ENCODE results near the gene PON1. TPM values are rescaled to one million over a fixed set of nuclear protein-coding genes. Genes with fewer than 3 reads are reported as not detected.

The PON1 gene
- total and polyA plus RNA-seq, 2 experiments from 2014 or later: 0.69 to 1.2 TPM

DNA sequence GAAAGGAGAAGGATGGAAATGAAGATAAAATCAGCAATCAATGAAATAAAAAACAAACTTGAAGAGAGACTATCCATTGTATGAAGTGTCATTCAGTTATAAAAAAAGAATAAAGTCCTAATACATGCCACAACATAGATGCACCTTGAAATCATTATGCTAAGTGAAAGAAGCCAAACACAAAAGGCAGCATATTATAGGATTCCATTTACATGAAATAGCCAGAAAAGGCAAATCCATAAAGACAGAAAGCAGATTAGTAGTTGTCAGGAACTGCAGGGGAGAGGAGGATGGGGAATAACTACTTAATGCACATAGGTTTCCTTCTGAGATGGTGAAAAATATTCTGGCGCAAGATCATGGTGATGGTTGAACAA is 6.6 kb upstream of the PON1 start:
- Mint-ChIP-seq H3K36me3 (ENCODE audit: low read depth) (no peaks in the 10 kb centered on the region), H3K27ac (no peak overlapping the region; the same call in 1 of the 2 replicates), H3K27me3 (ENCODE audit: insufficient read depth, low read depth, poor library complexity) (no peaks in the 10 kb centered on the region), H3K4me1 (peaks cover 10% of the 10 kb centered on the region; the same call in 2 of the 3 replicates), H3K4me3 (no peak overlapping the region), H3K9me3 (no peaks in the 10 kb centered on the region; the same call in 2 of the 3 replicates)
- no peak for TF ChIP-seq STAT1 (IDR thresholded peaks at IDR 0.05; ENCODE audit: unreplicated experiment)
- no peak for TF ChIP-seq NANOG (IDR thresholded peaks at IDR 0.05; ENCODE audit: borderline replicate concordance)
- TF ChIP-seq ZNF114 (CRISPR knock-in tag; IDR thresholded peaks at IDR 0.05): no peak
- TF ChIP-seq, protein P1, sequence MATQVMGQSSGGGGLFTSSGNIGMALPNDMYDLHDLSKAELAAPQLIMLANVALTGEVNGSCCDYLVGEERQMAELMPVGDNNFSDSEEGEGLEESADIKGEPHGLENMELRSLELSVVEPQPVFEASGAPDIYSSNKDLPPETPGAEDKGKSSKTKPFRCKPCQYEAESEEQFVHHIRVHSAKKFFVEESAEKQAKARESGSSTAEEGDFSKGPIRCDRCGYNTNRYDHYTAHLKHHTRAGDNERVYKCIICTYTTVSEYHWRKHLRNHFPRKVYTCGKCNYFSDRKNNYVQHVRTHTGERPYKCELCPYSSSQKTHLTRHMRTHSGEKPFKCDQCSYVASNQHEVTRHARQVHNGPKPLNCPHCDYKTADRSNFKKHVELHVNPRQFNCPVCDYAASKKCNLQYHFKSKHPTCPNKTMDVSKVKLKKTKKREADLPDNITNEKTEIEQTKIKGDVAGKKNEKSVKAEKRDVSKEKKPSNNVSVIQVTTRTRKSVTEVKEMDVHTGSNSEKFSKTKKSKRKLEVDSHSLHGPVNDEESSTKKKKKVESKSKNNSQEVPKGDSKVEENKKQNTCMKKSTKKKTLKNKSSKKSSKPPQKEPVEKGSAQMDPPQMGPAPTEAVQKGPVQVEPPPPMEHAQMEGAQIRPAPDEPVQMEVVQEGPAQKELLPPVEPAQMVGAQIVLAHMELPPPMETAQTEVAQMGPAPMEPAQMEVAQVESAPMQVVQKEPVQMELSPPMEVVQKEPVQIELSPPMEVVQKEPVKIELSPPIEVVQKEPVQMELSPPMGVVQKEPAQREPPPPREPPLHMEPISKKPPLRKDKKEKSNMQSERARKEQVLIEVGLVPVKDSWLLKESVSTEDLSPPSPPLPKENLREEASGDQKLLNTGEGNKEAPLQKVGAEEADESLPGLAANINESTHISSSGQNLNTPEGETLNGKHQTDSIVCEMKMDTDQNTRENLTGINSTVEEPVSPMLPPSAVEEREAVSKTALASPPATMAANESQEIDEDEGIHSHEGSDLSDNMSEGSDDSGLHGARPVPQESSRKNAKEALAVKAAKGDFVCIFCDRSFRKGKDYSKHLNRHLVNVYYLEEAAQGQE (IDR thresholded peaks at IDR 0.05; ENCODE audit: unreplicated experiment): no peak
- no peak for TF ChIP-seq POLR2AphosphoS5 (IDR thresholded peaks at IDR 0.05; ENCODE audit: low read depth)
- TF ChIP-seq, protein P2, sequence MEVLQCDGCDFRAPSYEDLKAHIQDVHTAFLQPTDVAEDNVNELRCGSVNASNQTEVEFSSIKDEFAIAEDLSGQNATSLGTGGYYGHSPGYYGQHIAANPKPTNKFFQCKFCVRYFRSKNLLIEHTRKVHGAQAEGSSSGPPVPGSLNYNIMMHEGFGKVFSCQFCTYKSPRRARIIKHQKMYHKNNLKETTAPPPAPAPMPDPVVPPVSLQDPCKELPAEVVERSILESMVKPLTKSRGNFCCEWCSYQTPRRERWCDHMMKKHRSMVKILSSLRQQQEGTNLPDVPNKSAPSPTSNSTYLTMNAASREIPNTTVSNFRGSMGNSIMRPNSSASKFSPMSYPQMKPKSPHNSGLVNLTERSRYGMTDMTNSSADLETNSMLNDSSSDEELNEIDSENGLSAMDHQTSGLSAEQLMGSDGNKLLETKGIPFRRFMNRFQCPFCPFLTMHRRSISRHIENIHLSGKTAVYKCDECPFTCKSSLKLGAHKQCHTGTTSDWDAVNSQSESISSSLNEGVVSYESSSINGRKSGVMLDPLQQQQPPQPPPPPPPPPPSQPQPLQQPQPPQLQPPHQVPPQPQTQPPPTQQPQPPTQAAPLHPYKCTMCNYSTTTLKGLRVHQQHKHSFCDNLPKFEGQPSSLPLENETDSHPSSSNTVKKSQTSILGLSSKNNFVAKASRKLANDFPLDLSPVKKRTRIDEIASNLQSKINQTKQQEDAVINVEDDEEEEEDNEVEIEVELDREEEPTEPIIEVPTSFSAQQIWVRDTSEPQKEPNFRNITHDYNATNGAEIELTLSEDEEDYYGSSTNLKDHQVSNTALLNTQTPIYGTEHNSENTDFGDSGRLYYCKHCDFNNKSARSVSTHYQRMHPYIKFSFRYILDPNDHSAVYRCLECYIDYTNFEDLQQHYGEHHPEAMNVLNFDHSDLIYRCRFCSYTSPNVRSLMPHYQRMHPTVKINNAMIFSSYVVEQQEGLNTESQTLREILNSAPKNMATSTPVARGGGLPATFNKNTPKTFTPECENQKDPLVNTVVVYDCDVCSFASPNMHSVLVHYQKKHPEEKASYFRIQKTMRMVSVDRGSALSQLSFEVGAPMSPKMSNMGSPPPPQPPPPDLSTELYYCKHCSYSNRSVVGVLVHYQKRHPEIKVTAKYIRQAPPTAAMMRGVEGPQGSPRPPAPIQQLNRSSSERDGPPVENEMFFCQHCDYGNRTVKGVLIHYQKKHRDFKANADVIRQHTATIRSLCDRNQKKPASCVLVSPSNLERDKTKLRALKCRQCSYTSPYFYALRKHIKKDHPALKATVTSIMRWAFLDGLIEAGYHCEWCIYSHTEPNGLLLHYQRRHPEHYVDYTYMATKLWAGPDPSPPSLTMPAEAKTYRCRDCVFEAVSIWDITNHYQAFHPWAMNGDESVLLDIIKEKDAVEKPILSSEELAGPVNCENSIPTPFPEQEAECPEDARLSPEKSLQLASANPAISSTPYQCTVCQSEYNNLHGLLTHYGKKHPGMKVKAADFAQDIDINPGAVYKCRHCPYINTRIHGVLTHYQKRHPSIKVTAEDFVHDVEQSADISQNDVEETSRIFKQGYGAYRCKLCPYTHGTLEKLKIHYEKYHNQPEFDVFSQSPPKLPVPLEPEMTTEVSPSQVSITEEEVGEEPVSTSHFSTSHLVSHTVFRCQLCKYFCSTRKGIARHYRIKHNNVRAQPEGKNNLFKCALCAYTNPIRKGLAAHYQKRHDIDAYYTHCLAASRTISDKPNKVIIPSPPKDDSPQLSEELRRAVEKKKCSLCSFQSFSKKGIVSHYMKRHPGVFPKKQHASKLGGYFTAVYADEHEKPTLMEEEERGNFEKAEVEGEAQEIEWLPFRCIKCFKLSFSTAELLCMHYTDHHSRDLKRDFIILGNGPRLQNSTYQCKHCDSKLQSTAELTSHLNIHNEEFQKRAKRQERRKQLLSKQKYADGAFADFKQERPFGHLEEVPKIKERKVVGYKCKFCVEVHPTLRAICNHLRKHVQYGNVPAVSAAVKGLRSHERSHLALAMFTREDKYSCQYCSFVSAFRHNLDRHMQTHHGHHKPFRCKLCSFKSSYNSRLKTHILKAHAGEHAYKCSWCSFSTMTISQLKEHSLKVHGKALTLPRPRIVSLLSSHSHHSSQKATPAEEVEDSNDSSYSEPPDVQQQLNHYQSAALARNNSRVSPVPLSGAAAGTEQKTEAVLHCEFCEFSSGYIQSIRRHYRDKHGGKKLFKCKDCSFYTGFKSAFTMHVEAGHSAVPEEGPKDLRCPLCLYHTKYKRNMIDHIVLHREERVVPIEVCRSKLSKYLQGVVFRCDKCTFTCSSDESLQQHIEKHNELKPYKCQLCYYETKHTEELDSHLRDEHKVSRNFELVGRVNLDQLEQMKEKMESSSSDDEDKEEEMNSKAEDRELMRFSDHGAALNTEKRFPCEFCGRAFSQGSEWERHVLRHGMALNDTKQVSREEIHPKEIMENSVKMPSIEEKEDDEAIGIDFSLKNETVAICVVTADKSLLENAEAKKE (CRISPR knock-in tag; IDR thresholded peaks at IDR 0.05): no peak
- no peak for TF ChIP-seq CREB1 (CRISPR knock-in tag; IDR thresholded peaks at IDR 0.05; ENCODE audit: low read depth)
- TF ChIP-seq ZNF331 (CRISPR knock-in tag; IDR thresholded peaks at IDR 0.05; ENCODE audit: low read depth): no peak
- TF ChIP-seq, protein P3, sequence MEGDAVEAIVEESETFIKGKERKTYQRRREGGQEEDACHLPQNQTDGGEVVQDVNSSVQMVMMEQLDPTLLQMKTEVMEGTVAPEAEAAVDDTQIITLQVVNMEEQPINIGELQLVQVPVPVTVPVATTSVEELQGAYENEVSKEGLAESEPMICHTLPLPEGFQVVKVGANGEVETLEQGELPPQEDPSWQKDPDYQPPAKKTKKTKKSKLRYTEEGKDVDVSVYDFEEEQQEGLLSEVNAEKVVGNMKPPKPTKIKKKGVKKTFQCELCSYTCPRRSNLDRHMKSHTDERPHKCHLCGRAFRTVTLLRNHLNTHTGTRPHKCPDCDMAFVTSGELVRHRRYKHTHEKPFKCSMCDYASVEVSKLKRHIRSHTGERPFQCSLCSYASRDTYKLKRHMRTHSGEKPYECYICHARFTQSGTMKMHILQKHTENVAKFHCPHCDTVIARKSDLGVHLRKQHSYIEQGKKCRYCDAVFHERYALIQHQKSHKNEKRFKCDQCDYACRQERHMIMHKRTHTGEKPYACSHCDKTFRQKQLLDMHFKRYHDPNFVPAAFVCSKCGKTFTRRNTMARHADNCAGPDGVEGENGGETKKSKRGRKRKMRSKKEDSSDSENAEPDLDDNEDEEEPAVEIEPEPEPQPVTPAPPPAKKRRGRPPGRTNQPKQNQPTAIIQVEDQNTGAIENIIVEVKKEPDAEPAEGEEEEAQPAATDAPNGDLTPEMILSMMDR (conservative IDR thresholded peaks at IDR 0.05; ENCODE audit: low read depth in 2 of 2): no peak
- TF ChIP-seq EZH2phosphoT487 (IDR thresholded peaks at IDR 0.05; ENCODE audit: unreplicated experiment): no peak
- TF ChIP-seq, protein P4, sequence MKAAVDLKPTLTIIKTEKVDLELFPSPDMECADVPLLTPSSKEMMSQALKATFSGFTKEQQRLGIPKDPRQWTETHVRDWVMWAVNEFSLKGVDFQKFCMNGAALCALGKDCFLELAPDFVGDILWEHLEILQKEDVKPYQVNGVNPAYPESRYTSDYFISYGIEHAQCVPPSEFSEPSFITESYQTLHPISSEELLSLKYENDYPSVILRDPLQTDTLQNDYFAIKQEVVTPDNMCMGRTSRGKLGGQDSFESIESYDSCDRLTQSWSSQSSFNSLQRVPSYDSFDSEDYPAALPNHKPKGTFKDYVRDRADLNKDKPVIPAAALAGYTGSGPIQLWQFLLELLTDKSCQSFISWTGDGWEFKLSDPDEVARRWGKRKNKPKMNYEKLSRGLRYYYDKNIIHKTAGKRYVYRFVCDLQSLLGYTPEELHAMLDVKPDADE (IDR thresholded peaks at IDR 0.05): no peak
- TF ChIP-seq EZH2 (IDR thresholded peaks at IDR 0.05; ENCODE audit: low read depth, unreplicated experiment): no peak
- no peak for TF ChIP-seq JUNB (IDR thresholded peaks at IDR 0.05; ENCODE audit: unreplicated experiment)
- 0 out of 2 replicates have a peak, but pooled peaks cover 3% of the 10 kb centered on the region for H3K9me2 ChIP-seq (ENCODE audit: insufficient read depth)
- no peak for ATAC-seq
- no peaks in the 10 kb centered on the region for H3K27me3 ChIP-seq (ENCODE audit: insufficient read depth)
- H3K4me2 ChIP-seq: no peak overlapping the region
- no peaks in the 10 kb centered on the region for H3K36me3 ChIP-seq (ENCODE audit: insufficient read depth)
- no peak overlapping the region for H2AFZ ChIP-seq
- H3K27ac ChIP-seq (ENCODE audit: low read depth): no peak overlapping the region
- H3K79me2 ChIP-seq (replicated peaks; ENCODE audit: insufficient read depth): no peaks in the 10 kb centered on the region
- DNase-seq (ENCODE audit: low spot score): no peak
- H3F3A ChIP-seq (replicated peaks; ENCODE audit: low read depth): no peaks in the 10 kb centered on the region
- no peak overlapping the region for H3K4me3 ChIP-seq
- no peaks in the 10 kb centered on the region for H4K20me1 ChIP-seq (replicated peaks; ENCODE audit: insufficient read depth)
- H3K4me1 ChIP-seq (ENCODE audit: insufficient read depth): 0 out of 2 replicates have a peak, but pooled peaks cover 3% of the 10 kb centered on the region
